AG10803 (cell line): ENCODE measurements around the gene XPA.

Experiments
- DNase-seq: peaks from one replicate; pipeline ENCODE4 v3.0.0; 2010; ENCODE audit warnings: low read depth
- H3K4me3 ChIP-seq: 2 replicates; pipeline ENCODE4 v1.5.1; 2011; ENCODE audit warnings: mild to moderate bottlenecking, low read length, control low read depth
- CTCF ChIP-seq: conservative IDR thresholded peaks from 2 replicates; pipeline ENCODE4 v1.5.1; 2011; ENCODE audit warnings: mild to moderate bottlenecking, low read length, control low read depth, inconsistent platforms

Gene XPA

GRCh38 chr9:97628668-97629067, 68.5 kb downstream of the XPA start:
- TF ChIP-seq CTCF, result no peak
- DNase-seq, result no peak
- no peak overlapping the region for H3K4me3 ChIP-seq

GRCh38 chr9:97627624-97628023, 69.5 kb downstream of the XPA start:
- DNase-seq, result peak; percentile 15
- no peak for TF ChIP-seq CTCF
- H3K4me3 ChIP-seq, result no peak overlapping the region

GRCh38 chr9:97625620-97626019, 71.5 kb downstream of the XPA start:
- no peak overlapping the region for H3K4me3 ChIP-seq
- TF ChIP-seq CTCF, result no peak
- DNase-seq, result no peak
